ENCODE data around the gene SEMA4C. TPM values are rescaled to one million over a fixed set of nuclear protein-coding genes. Genes with fewer than 3 reads are reported as not detected.

SEMA4C gene
- total RNA-seq, 2 experiments from 2014 or later = 0.06 to 0.19 TPM

DNA sequence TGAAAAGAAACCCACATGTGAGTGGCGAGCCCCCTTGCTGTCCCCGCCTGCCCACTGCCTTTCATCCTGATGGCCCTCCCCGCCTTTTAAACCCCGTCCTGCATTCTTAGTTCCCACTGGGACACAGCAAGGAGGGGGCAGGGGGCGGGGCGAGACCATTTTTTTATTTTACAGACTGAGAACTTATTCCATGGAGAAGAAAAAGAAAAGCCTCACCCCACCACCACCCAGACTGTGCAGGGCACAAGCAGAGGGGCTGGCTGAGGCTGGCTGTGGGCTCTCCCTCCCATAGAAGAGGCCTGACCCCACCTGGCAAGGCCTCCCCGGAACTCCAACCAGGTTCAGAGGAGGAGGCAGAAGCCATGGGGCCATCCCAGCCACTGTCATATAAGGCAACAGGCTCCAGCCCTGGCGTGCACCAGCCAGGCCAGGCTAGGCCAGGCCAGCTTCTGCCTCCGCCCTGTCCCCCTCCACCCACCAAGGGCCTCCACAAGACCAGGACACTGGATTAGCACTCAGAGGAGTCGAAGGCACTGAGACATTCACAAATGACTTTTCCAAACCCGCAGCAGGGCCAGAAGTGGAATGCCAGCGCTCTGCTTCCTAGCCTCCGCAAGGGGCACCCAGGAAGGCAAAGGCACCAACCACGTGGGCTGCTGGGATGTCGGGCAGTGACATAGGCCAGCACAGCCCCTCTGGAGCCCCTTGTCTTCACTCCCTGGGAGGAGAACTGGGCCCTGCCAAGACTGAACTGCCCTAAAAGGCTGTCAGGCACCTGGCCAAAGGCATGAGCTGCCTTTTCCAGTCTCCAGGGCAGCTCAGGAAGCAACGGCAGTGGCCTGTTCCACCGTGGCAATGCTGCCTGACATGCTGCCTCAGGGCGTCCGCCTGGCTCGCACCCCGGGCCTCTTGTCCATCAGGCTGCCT lies 37.5 kb upstream of the SEMA4C start:
- H3K4me3 ChIP-seq (ENCODE audit: low read depth, low read length, poor library complexity, severe bottlenecking) = no peak overlapping the region
- no TSS peak for BruUV-seq (replicated peaks)
- H3K36me3 ChIP-seq (ENCODE audit: insufficient read depth, low read length) = no peaks in the 10 kb centered on the region
- H3K4me1 ChIP-seq (ENCODE audit: insufficient read depth, low read length, poor library complexity, severe bottlenecking) = no peaks in the 10 kb centered on the region
- DNase-seq (ENCODE audit: low spot score) = no peak
- ChIA-PET POLR2A (no interaction called here), CTCF (ENCODE audit: unreplicated experiment) (no interaction called here)
- TF ChIP-seq EZH2phosphoT487 (IDR thresholded peaks at IDR 0.05; ENCODE audit: borderline replicate concordance, low read depth, low read length) = no peak
- TF ChIP-seq, protein P1, sequence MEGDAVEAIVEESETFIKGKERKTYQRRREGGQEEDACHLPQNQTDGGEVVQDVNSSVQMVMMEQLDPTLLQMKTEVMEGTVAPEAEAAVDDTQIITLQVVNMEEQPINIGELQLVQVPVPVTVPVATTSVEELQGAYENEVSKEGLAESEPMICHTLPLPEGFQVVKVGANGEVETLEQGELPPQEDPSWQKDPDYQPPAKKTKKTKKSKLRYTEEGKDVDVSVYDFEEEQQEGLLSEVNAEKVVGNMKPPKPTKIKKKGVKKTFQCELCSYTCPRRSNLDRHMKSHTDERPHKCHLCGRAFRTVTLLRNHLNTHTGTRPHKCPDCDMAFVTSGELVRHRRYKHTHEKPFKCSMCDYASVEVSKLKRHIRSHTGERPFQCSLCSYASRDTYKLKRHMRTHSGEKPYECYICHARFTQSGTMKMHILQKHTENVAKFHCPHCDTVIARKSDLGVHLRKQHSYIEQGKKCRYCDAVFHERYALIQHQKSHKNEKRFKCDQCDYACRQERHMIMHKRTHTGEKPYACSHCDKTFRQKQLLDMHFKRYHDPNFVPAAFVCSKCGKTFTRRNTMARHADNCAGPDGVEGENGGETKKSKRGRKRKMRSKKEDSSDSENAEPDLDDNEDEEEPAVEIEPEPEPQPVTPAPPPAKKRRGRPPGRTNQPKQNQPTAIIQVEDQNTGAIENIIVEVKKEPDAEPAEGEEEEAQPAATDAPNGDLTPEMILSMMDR (conservative IDR thresholded peaks at IDR 0.05; ENCODE audit: low read length) = no peak
- no peaks in the 10 kb centered on the region for H3K9me3 ChIP-seq (ENCODE audit: low read length)
- intact Hi-C loops (cut with micrococcal nuclease; ENCODE audit: unreplicated experiment) = no loop called here
- H4K20me1 ChIP-seq (ENCODE audit: insufficient read depth, low read length) = no peaks in the 10 kb centered on the region
- H3K79me2 ChIP-seq (ENCODE audit: insufficient read depth, low read depth, low read length) = no peaks in the 10 kb centered on the region
- H3K9me2 ChIP-seq (ENCODE audit: insufficient read depth, low read length) = no peaks in the 10 kb centered on the region
- H3K4me2 ChIP-seq (ENCODE audit: low read length) = no peak overlapping the region
- no peak overlapping the region for H2AFZ ChIP-seq (ENCODE audit: low read length)
- no peak overlapping the region for H3K27ac ChIP-seq (ENCODE audit: low read depth, low read length, poor library complexity, severe bottlenecking)

DNA sequence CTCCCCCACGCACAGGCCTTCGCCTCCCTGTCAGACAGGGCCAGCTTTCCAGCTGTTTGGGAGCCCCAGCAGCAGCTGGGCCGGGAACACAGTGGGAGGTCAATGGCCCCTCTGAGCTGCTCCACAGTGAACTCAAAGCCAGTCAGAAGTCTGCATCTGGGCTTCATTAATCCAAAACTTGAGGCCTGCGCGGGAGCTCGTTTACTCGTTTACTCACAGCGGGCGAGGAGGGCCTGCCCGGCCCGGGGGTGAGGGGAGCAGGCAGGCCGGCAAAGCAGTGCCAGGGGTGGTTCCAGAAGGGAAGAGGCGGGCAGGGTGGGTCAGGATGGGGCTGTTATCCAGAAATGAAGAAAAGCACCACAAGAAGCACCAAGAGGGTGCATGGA lies 36.8 kb upstream of the SEMA4C start:
- BruUV-seq (replicated peaks) = no TSS peak
- H3K4me1 ChIP-seq (ENCODE audit: insufficient read depth, low read length, poor library complexity, severe bottlenecking) = no peaks in the 10 kb centered on the region
- no peaks in the 10 kb centered on the region for H3K36me3 ChIP-seq (ENCODE audit: insufficient read depth, low read length)
- no peak overlapping the region for H2AFZ ChIP-seq (ENCODE audit: low read length)
- H3K9me2 ChIP-seq (ENCODE audit: insufficient read depth, low read length) = no peaks in the 10 kb centered on the region
- H3K9me3 ChIP-seq (ENCODE audit: low read length) = no peaks in the 10 kb centered on the region
- no peaks in the 10 kb centered on the region for H3K79me2 ChIP-seq (ENCODE audit: insufficient read depth, low read depth, low read length)
- H3K27ac ChIP-seq (ENCODE audit: low read depth, low read length, poor library complexity, severe bottlenecking) = no peak overlapping the region
- TF ChIP-seq EZH2phosphoT487 (IDR thresholded peaks at IDR 0.05; ENCODE audit: borderline replicate concordance, low read depth, low read length) = no peak
- TF ChIP-seq, protein P1 (conservative IDR thresholded peaks at IDR 0.05; ENCODE audit: low read length) = no peak
- ChIA-PET POLR2A (no interaction called here), CTCF (ENCODE audit: unreplicated experiment) (no interaction called here)
- intact Hi-C loops (cut with micrococcal nuclease; ENCODE audit: unreplicated experiment) = no loop called here
- no peaks in the 10 kb centered on the region for H4K20me1 ChIP-seq (ENCODE audit: insufficient read depth, low read length)
- no peak overlapping the region for H3K4me2 ChIP-seq (ENCODE audit: low read length)
- no peak overlapping the region for H3K4me3 ChIP-seq (ENCODE audit: low read depth, low read length, poor library complexity, severe bottlenecking)
- no peak for DNase-seq (ENCODE audit: low spot score)

DNA sequence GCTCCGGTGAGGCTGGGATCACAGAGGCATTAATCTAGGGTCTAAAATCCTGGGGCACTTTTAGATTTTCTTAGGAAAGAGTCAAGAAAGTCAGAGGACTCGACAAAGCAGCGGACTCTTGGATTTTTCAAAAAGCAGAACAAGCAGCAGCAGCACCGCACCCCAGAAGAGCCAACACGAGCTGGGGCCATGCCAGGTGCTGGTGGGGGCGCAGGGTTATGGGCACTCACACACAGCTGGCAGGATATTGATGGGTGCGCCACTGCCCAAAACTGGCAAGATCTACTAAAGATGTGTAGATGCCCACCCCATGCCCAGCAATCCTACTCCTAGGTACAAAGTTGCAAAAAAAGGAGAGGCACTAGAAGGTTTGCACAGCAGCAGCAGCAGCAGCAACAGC lies 33.9 kb upstream of the SEMA4C start:
- Histone ChIP-seq H3K4me2 (ENCODE audit: low read length) (no peak overlapping the region), H4K20me1 (ENCODE audit: insufficient read depth, low read length) (no peaks in the 10 kb centered on the region), H3K36me3 (ENCODE audit: insufficient read depth, low read length) (no peaks in the 10 kb centered on the region), H3K27ac (ENCODE audit: low read depth, low read length, poor library complexity, severe bottlenecking) (no peak overlapping the region), H3K4me1 (ENCODE audit: insufficient read depth, low read length, poor library complexity, severe bottlenecking) (no peaks in the 10 kb centered on the region), H3K4me3 (ENCODE audit: low read depth, low read length, poor library complexity, severe bottlenecking) (no peak overlapping the region), H3K9me3 (ENCODE audit: low read length) (no peaks in the 10 kb centered on the region), H2AFZ (ENCODE audit: low read length) (no peak overlapping the region), H3K9me2 (ENCODE audit: insufficient read depth, low read length) (no peaks in the 10 kb centered on the region), H3K79me2 (ENCODE audit: insufficient read depth, low read depth, low read length) (no peaks in the 10 kb centered on the region)
- ChIA-PET CTCF (ENCODE audit: unreplicated experiment) (no interaction called here), POLR2A (interaction anchor here (0.9 kb wide), 1 partner anchor 33 kb away, joined by 3 read pairs; no protein-coding TSS in a partner anchor)
- DNase-seq (ENCODE audit: low spot score) = no peak
- TF ChIP-seq, protein P1 (conservative IDR thresholded peaks at IDR 0.05; ENCODE audit: low read length) = no peak
- TF ChIP-seq EZH2phosphoT487 (IDR thresholded peaks at IDR 0.05; ENCODE audit: borderline replicate concordance, low read depth, low read length) = no peak
- BruUV-seq (replicated peaks) = no TSS peak
- intact Hi-C loops (cut with micrococcal nuclease; ENCODE audit: unreplicated experiment) = no loop called here
